H9 (cell line): ENCODE results near the gene HEG1. TPM values are rescaled to one million over a fixed set of nuclear protein-coding genes. Genes with fewer than 3 reads are reported as not detected.

Experiments used
- DNase-seq: peaks from one replicate; pipeline ENCODE4 v3.0.0-alpha.2; 2017
- H2AFZ ChIP-seq: one replicate; pipeline ENCODE4 v1.6.1; 2013; ENCODE audit warnings: mild to moderate bottlenecking, low read length, control low read depth, moderate library complexity
- H2AK5ac ChIP-seq: 2 replicates; pipeline ENCODE4 v1.6.1; 2013; ENCODE audit warnings: low read length, control low read depth, mixed read lengths; ENCODE audit not compliant: insufficient read length
- H2BK120ac ChIP-seq: one replicate; pipeline ENCODE4 v1.6.1; 2013; ENCODE audit warnings: low read depth, mild to moderate bottlenecking, low read length, control low read depth, inconsistent platforms; ENCODE audit not compliant: poor library complexity, severe bottlenecking
- H2BK12ac ChIP-seq: 2 replicates; pipeline ENCODE4 v1.6.1; 2013; ENCODE audit warnings: low read length, control low read depth, mixed read lengths, low read depth; ENCODE audit not compliant: insufficient read length
- H2BK15ac ChIP-seq: 2 replicates; pipeline ENCODE4 v1.6.1; 2013; ENCODE audit warnings: low read depth, low read length, control low read depth
- H2BK20ac ChIP-seq: one replicate; pipeline ENCODE4 v1.6.1; 2013; ENCODE audit warnings: low read depth, mild to moderate bottlenecking, low read length, control low read depth, inconsistent platforms; ENCODE audit not compliant: poor library complexity, severe bottlenecking
- H2BK5ac ChIP-seq: 2 replicates; pipeline ENCODE4 v1.6.1; 2013; ENCODE audit warnings: low read length, control low read depth, mixed read lengths; ENCODE audit not compliant: insufficient read length
- H3K14ac ChIP-seq: 2 replicates; pipeline ENCODE4 v1.6.1; 2013; ENCODE audit warnings: low read length, control low read depth; ENCODE audit not compliant: insufficient read depth
- H3K18ac ChIP-seq: 2 replicates; pipeline ENCODE4 v1.6.1; 2013; ENCODE audit warnings: low read depth, mild to moderate bottlenecking, mixed read lengths, low read length, control low read depth; ENCODE audit not compliant: insufficient read length
- H3K23ac ChIP-seq: 2 replicates; pipeline ENCODE4 v1.6.1; 2013; ENCODE audit warnings: low read length, control low read depth, mixed read lengths, low read depth; ENCODE audit not compliant: insufficient read length
- H3K23me2 ChIP-seq: 2 replicates; pipeline ENCODE4 v1.6.1; 2013; ENCODE audit warnings: low read depth, mild to moderate bottlenecking, mixed read lengths, low read length, control low read depth; ENCODE audit not compliant: insufficient read length, poor library complexity, severe bottlenecking
- H3K27ac ChIP-seq: 2 replicates; pipeline ENCODE4 v1.5.1; 2013; ENCODE audit warnings: low read length, control low read depth, mixed read lengths, low read depth; ENCODE audit not compliant: insufficient read length
- H3K27me3 ChIP-seq: 2 replicates; pipeline ENCODE4 v1.6.1; 2013; ENCODE audit warnings: low read length, control low read depth, inconsistent platforms; ENCODE audit not compliant: insufficient read depth
- H3K4ac ChIP-seq: 2 replicates; pipeline ENCODE4 v1.6.1; 2013; ENCODE audit warnings: low read depth, mild to moderate bottlenecking, control low read depth, inconsistent platforms, low read length, moderate library complexity
- H3K4me1 ChIP-seq: 2 replicates; pipeline ENCODE4 v1.6.1; 2013; ENCODE audit warnings: low read length, control low read depth, inconsistent platforms; ENCODE audit not compliant: insufficient read depth
- H3K4me2 ChIP-seq: 2 replicates; pipeline ENCODE4 v1.6.1; 2013; ENCODE audit warnings: low read length, control low read depth, mixed read lengths; ENCODE audit not compliant: insufficient read length, insufficient read depth
- H3K56ac ChIP-seq: 2 replicates; pipeline ENCODE4 v1.6.1; 2013; ENCODE audit warnings: low read depth, mild to moderate bottlenecking, mixed read lengths, low read length, control low read depth; ENCODE audit not compliant: insufficient read length
- H3K79me1 ChIP-seq: 2 replicates; pipeline ENCODE4 v1.6.1; 2013; ENCODE audit warnings: low read depth, mild to moderate bottlenecking, moderate library complexity, low read length, control low read depth, inconsistent platforms; ENCODE audit not compliant: insufficient read depth, poor library complexity, severe bottlenecking
- H3K79me2 ChIP-seq: 2 replicates; pipeline ENCODE4 v1.6.1; 2013; ENCODE audit warnings: low read length, control low read depth, inconsistent platforms; ENCODE audit not compliant: insufficient read depth
- H3K9ac ChIP-seq: 2 replicates; pipeline ENCODE4 v1.6.1; 2013; ENCODE audit warnings: low read length, control low read depth, mixed read lengths; ENCODE audit not compliant: insufficient read length; ENCODE audit errors: extremely low read depth
- H3K9me3 ChIP-seq: one replicate; pipeline ENCODE4 v1.6.1; 2013; ENCODE audit warnings: low read depth, low read length, inconsistent platforms; ENCODE audit not compliant: control insufficient read depth
- H3T11ph ChIP-seq: one replicate; pipeline ENCODE4 v1.6.1; 2013; ENCODE audit warnings: mild to moderate bottlenecking, low read length, control low read depth, inconsistent platforms
- H4K20me1 ChIP-seq: one replicate; pipeline ENCODE4 v1.6.1; 2013; ENCODE audit not compliant: control insufficient read depth, insufficient read length, insufficient read depth
- H4K5ac ChIP-seq: 2 replicates; pipeline ENCODE4 v1.6.1; 2013; ENCODE audit warnings: low read depth, mild to moderate bottlenecking, mixed read lengths, low read length, control low read depth; ENCODE audit not compliant: insufficient read length
- H4K8ac ChIP-seq: replicated peaks from 2 replicates; pipeline ENCODE4 v1.6.1; 2013; ENCODE audit warnings: low read length, control low read depth, mixed read lengths, low read depth; ENCODE audit not compliant: insufficient read length
- H4K91ac ChIP-seq: 2 replicates; pipeline ENCODE4 v1.6.1; 2013; ENCODE audit warnings: low read depth, mild to moderate bottlenecking, moderate library complexity, mixed read lengths, low read length, control low read depth; ENCODE audit not compliant: insufficient read length
- H3K27ac Mint-ChIP-seq, 3 experiments: 2 replicates in 2 of 3; 3 replicates in 1 of 3; pipeline ENCODE4 v1.8.0; 2020 to 2021; ENCODE audit warnings: mixed read lengths in 3 of 3, mild to moderate bottlenecking in 1 of 3, moderate library complexity in 1 of 3
- H3K27me3 Mint-ChIP-seq: 2 replicates; pipeline ENCODE4 v1.8.0; 2021; ENCODE audit warnings: low read depth, mild to moderate bottlenecking, moderate library complexity, mixed read lengths
- H3K36me3 Mint-ChIP-seq, 3 experiments: 2 replicates in 2 of 3; 3 replicates in 1 of 3; pipeline ENCODE4 v1.8.0; 2020 to 2021; ENCODE audit warnings: low read depth in 3 of 3, mixed read lengths in 3 of 3; ENCODE audit not compliant: insufficient read depth in 1 of 3
- H3K4me1 Mint-ChIP-seq, 2 experiments: 2 replicates each; pipeline ENCODE4 v1.8.0; 2020; ENCODE audit warnings: mixed read lengths in 2 of 2
- H3K4me3 Mint-ChIP-seq, 2 experiments: 2 replicates in 1 of 2; 3 replicates in 1 of 2; pipeline ENCODE4 v1.8.0; 2020 to 2021; ENCODE audit warnings: mild to moderate bottlenecking in 2 of 2, mixed read lengths in 2 of 2, moderate library complexity in 1 of 2
- H3K9me3 Mint-ChIP-seq, 2 experiments: 2 replicates in 1 of 2; 3 replicates in 1 of 2; pipeline ENCODE4 v1.8.0; 2020; ENCODE audit warnings: mild to moderate bottlenecking in 2 of 2, mixed read lengths in 2 of 2, moderate library complexity in 1 of 2
- CTCF ChIP-seq: fragments of 200-600 bp; sonication (generic); conservative IDR thresholded peaks from 3 replicates; pipeline ENCODE4 v1.8.0; 2021; ENCODE audit warnings: antibody characterized with exemption, mild to moderate bottlenecking
- WGBS: extraction: QIAGEN DNeasy Blood & Tissue Kit; methylation state at CpG from one replicate; pipeline ENCODE4 v1.1.7; 2013; ENCODE audit warnings: missing lambda C conversion rate, low lambda C conversion rate, mixed read lengths; ENCODE audit not compliant: insufficient read length; ENCODE audit errors: extremely low coverage; 5-methylcytosine and 5-hydroxymethylcytosine counted together
- total RNA-seq: library from RNA; stranded (reverse); gene quantifications from 2 replicates; pipeline ENCODE4 v1.2.1, GENCODE V29; 2021

Gene HEG1
- total RNA-seq, 1 experiment from 2014 or later: 10.3 TPM

- Histone ChIP-seq H3K23me2 (no peaks in the 10 kb centered on the region), H4K91ac (no peak overlapping the region), H3K9me3 (no peaks in the 10 kb centered on the region), H2BK5ac (no peak overlapping the region), H3K79me2 (no peaks in the 10 kb centered on the region), H3K4ac (no peak overlapping the region), H3K9ac (no peak overlapping the region), H4K20me1 (no peaks in the 10 kb centered on the region), H2BK15ac (no peak overlapping the region), H3K23ac (no peak overlapping the region), H3K4me1 (no peaks in the 10 kb centered on the region), H3K27me3 (no peaks in the 10 kb centered on the region), H2BK12ac (no peak overlapping the region), H2BK20ac (no peak overlapping the region), H2AFZ (no peak overlapping the region), H3K27ac (no peak overlapping the region), H3K79me1 (no peaks in the 10 kb centered on the region), H4K8ac (no peak overlapping the region), H2AK5ac (no peak overlapping the region), H3K14ac (no peak overlapping the region), H4K5ac (no peak overlapping the region), H3K4me2 (no peak overlapping the region), H2BK120ac (no peak overlapping the region), H3K18ac (no peak overlapping the region), H3K56ac (no peak overlapping the region), H3T11ph (no peak overlapping the region)
- no peak for DNase-seq
- H3K4me1 Mint-ChIP-seq: peaks cover 7 to 9% of the 10 kb centered on the region in 2 experiments; a peak in 3 of 4 replicates
- TF ChIP-seq CTCF: no peak
- no peaks in the 10 kb centered on the region for H3K27me3 Mint-ChIP-seq
- peak overlapping the region in 1 of 3 experiments; percentile 94; a peak in 3 of 7 replicates for H3K27ac Mint-ChIP-seq
- H3K9me3 Mint-ChIP-seq: peaks cover 9 to 16% of the 10 kb centered on the region in 2 experiments
- H3K36me3 Mint-ChIP-seq: peaks cover 19 to 25% (median 20%) of the 10 kb centered on the region in 3 experiments
- WGBS: no CpG with 5 or more reads among the region's 3 CpGs
- no peak overlapping the region for H3K4me3 Mint-ChIP-seq
Measured at GRCh38 chr3:125032683-125033082, 23.1 kb downstream of the HEG1 start.
